ENCODE measurements around the gene LTBP4. TPM values are rescaled to one million over a fixed set of nuclear protein-coding genes. Genes with fewer than 3 reads are reported as not detected.

The LTBP4 gene
- total RNA-seq, 1 experiment from 2014 or later = 75.4 TPM

GRCh38 chr19:40588926-40589569 is 12.1 kb upstream of the LTBP4 start:
- in situ Hi-C loops (cut with HindIII; ENCODE audit: low pct_unique_long_range_greater_than_20kb, low sequenced_read_pairs) = no loop called here
- no TSS peak for BruUV-seq (replicated peaks)
- CTCF ChIA-PET = no interaction called here

More at GRCh38 chr19:40588926-40589569, 12.1 kb upstream of the LTBP4 start:
- Histone ChIP-seq H3K9me3 (ENCODE audit: control insufficient read depth, insufficient read depth, low read depth, low read length) (no peaks in the 10 kb centered on the region), H3K36me3 (ENCODE audit: control insufficient read depth, insufficient read depth, low read length) (no peaks in the 10 kb centered on the region), H3K4me1 (ENCODE audit: control insufficient read depth, insufficient read depth, low read length) (peaks cover under 1% of the 10 kb centered on the region; the same call in 1 of the 2 replicates), H3K27ac (ENCODE audit: low read length) (no peak overlapping the region), H3K4me3 (ENCODE audit: low read depth in 2 of 2, low read length in 2 of 2) (no peak overlapping the region), H3K27me3 (ENCODE audit: control insufficient read depth, insufficient read depth, low read length) (no peaks in the 10 kb centered on the region)
- POLR2A ChIA-PET = no interaction called here
- intact Hi-C loops (cut with micrococcal nuclease; ENCODE audit: unreplicated experiment) = no loop called here
- ATAC-seq (no peak), DNase-seq (ENCODE audit: low read depth, low spot score) (no peak)
- TF ChIP-seq CTCF (IDR thresholded peaks at IDR 0.05) (no peak), SIN3A (IDR thresholded peaks at IDR 0.05; ENCODE audit: borderline replicate concordance, insufficient read depth, low read depth, low read length) (no peak), REST (IDR thresholded peaks at IDR 0.05; ENCODE audit: insufficient read depth in 1 of 2, low read depth in 2 of 2, low read length in 1 of 2) (no peak), POLR2AphosphoS5 (IDR thresholded peaks at IDR 0.05; ENCODE audit: low read depth, low read length) (no peak), TCF7L2 (IDR thresholded peaks at IDR 0.05; ENCODE audit: low read depth, low read length) (no peak)
